Activated CD4-positive, CD25-positive, alpha-beta regulatory T cell treated with anti-CD3 and anti-CD28 coated beads, Interleukin-2, amount 50 U/mL, for 24 hours (primary cell): ENCODE data around the gene CLCN5.

Experiments
- ATAC-seq, 2 donors: fragments of 150-1000 bp; cut with Tn5 transposase; one replicate each; pipeline ENCODE4 v1.10.0; 2021; ENCODE audit warnings: mild to moderate bottlenecking in 1 of 2, moderate library complexity in 1 of 2

Gene CLCN5

DNA sequence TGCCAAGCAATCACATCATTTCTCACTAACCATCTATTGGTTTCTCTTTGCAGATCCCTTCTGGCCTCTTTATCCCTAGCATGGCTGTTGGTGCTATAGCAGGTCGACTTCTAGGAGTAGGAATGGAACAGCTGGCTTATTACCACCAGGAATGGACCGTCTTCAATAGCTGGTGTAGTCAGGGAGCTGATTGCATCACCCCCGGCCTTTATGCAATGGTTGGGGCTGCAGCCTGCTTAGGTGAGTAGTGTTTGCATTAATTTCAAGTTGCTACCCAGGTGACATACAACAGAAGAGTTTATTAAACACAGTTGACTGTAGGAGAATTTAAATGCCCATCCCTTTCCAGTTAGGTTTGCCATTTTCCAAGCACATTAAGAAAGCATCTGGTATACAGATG lies 166.2 kb downstream of the CLCN5 start:
- no peak for ATAC-seq

- no peak for ATAC-seq
Measured at GRCh38 chrX:50093625-50094024, 171.2 kb downstream of the CLCN5 start.

GRCh38 chrX:50097071-50097470 lies 174.7 kb downstream of the CLCN5 start:
- no peak for ATAC-seq

- ATAC-seq, result no peak
Measured at GRCh38 chrX:50098241-50098640, 175.8 kb downstream of the CLCN5 start.

DNA sequence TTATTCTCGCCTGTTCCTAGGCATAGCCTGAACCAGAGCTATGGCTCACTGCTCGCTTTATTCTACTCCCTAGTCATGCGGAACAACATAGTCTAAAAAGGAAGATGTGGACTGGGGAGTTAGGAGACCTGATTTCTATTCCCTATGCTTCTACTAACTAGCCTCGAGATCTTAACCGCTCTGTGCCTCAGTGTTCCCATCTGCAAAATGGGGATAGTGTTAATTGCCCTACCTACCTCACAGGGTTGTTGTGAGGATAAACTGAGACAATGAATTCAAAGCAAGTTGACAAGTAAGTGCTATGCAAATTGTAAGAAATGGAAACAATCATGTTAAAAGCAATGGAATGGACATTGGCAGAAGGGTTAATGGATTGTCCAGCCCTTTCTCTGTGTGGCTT lies 176.4 kb downstream of the CLCN5 start:
- no peak for ATAC-seq

- no peak for ATAC-seq
Measured at GRCh38 chrX:50099331-50099730, 176.9 kb downstream of the CLCN5 start.

- ATAC-seq, result no peak
Measured at GRCh38 chrX:50100188-50100587, 177.8 kb downstream of the CLCN5 start.

GRCh38 chrX:50103176-50103575 lies 180.8 kb downstream of the CLCN5 start:
- no peak for ATAC-seq

- ATAC-seq, result no peak
Measured at GRCh38 chrX:50103866-50104566, 181.6 kb downstream of the CLCN5 start.

DNA sequence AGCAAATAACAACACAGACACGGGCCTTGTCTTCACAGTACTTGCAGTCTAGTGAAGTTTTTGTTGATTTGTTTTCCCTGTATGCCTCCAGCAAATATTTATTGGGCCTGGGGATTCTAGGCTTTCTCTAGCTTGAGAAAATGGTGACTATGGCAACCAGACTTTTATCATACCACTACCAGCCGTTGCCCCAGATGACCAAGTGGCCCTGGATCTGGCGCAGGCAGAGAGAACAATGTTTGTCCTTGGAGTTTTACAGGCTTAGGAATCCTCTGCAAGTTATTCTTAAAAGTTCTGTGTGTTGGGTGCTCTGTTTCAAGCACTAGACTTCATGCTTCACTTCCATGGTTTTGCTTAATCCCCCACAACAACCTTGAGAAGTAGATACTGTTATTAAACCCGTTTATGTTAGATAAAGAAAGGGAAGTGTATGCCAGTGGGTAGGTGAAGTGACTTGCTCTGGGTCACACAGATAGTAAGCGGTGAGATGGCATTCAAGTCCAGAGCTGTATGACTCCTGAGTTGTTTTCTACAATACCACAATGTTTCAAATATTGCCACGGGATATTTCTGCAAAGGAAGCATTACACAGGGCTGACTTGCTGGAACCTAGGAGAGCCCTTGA lies 183.8 kb downstream of the CLCN5 start:
- ATAC-seq, result no peak

- ATAC-seq, result no peak
Measured at GRCh38 chrX:50107470-50107869, 185.1 kb downstream of the CLCN5 start.

DNA sequence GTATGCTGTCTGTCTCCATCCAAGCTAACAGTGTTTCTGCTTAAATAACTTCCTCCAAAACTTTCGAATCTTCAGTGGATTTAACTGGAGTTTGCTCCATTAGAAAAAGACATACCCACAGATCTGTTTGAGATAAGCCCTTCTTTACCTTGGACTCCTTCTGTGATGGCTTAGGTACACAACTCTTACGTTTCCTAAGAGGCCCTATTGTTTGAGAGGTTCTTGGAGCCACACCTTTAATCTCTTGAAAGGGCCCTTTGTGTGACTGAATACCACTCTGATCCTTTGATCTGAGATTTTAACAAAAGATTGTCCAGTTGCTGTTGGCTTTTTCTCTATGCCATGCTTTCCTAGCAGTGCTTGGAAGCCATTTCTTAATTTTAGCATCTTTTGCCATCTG lies 185.9 kb downstream of the CLCN5 start:
- no peak for ATAC-seq

DNA sequence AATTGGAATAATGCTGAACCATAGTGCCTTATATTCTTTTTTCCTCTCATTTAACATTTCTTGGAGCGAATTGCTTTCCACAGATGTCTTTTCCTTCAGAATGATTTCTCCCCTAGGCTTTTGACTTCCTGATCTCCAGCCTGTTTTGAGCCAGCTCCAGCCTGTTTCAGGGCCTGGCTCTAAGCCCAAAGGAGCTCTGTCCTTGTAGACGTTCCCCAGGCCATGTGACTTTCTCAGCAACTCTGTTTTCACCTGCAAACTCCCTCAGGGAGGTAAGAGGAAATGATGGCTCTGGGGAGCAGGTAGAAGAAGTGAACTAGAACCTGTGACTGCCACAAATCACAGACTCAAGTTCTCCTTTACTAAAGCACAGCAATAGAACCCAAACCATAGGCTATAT lies 189.3 kb downstream of the CLCN5 start:
- ATAC-seq, result no peak

DNA sequence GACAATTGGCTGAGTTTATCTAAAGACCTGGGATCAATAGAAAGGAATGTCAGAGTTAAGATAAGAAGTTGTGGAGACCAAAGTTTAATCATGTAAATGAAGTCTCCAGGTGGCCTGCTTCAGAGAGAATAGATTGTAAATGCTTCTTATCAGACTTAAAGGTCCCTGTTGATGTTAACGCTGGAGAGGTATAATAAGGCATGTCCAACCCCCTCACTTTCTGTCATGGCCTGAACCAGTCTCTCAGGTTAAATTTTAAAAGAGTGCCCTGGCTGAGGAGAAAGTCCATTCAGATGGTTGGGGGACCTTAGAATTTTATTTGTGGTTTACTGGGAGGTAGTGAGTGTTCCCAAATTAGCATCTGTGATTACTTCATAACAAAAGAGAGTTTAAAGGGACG lies 191.7 kb downstream of the CLCN5 start:
- no peak for ATAC-seq

DNA sequence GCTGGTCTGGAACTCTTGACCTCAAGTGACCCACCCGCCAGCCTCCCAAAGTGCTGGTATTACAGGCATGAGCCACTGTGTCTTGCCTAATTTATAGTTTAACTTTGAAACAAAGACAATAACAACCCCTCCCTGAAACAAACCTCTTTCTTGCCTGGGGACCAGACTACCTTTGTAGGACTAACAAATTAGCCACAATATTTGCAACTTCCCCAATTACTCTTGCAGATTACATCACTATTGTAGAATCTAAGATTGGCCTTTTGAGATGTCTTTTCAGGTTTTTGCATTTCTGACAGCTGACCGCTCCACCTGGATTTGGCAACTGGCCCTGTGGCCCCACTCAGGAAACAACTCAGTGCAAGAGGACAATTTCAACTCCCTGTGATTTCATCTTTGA lies 193.6 kb downstream of the CLCN5 start:
- ATAC-seq, result no peak

GRCh38 chrX:50117476-50117875 lies 195.1 kb downstream of the CLCN5 start:
- ATAC-seq, result no peak

DNA sequence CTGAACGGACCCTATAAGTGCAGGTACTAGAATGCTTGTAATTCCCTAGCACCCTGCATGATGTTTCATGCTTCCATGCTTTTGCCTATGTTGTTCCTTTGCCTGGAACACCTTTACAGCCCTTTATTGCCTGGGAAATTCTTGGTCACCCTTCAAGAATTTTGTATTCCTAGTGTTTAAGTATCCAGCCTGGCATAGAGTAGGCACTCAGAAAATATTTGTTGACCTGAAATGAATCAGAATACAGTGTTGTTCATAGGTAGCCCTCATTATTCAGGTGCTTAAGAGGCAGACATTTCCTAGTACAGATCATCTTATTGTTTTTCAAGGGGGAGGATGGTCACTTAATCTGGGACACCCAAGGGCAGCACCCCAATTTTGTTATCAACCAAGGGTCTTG lies 203.1 kb downstream of the CLCN5 start:
- no peak for ATAC-seq

- ATAC-seq, result no peak
Measured at GRCh38 chrX:50147972-50148371, 225.6 kb downstream of the CLCN5 start.
